Osteocyte (in vitro differentiated cells): Measurements from ENCODE around the gene TRAPPC4. TPM values are rescaled to one million over a fixed set of nuclear protein-coding genes. Genes with fewer than 3 reads are reported as not detected.
"Not testable (repeated sequence)": the region's sequence is repeated elsewhere in the genome, so short reads cannot be mapped to it uniquely, and the experiment has no call there.

Experiments
- DNase-seq: peaks from one replicate; pipeline ENCODE4 v3.0.0; 2021; ENCODE audit warnings: mixed read lengths; ENCODE audit not compliant: unreplicated experiment; ENCODE audit errors: extremely low spot score
- H3K27ac Mint-ChIP-seq: one replicate; pipeline ENCODE4 v1.8.0; 2021; ENCODE audit warnings: mild to moderate bottlenecking, mixed read lengths; ENCODE audit not compliant: unreplicated experiment
- H3K27me3 Mint-ChIP-seq: one replicate; pipeline ENCODE4 v1.8.0; 2021; ENCODE audit warnings: mixed read lengths; ENCODE audit not compliant: unreplicated experiment
- H3K36me3 Mint-ChIP-seq: one replicate; pipeline ENCODE4 v1.8.0; 2021; ENCODE audit warnings: mixed read lengths; ENCODE audit not compliant: unreplicated experiment
- H3K4me1 Mint-ChIP-seq: one replicate; pipeline ENCODE4 v1.8.0; 2021; ENCODE audit warnings: mixed read lengths; ENCODE audit not compliant: unreplicated experiment
- H3K4me3 Mint-ChIP-seq: one replicate; pipeline ENCODE4 v1.8.0; 2021; ENCODE audit warnings: mild to moderate bottlenecking, moderate library complexity, mixed read lengths; ENCODE audit not compliant: unreplicated experiment
- H3K9me3 Mint-ChIP-seq: one replicate; pipeline ENCODE4 v1.8.0; 2021; ENCODE audit warnings: mixed read lengths; ENCODE audit not compliant: unreplicated experiment
- CTCF ChIP-seq: fragments of 200-600 bp; sonication (generic); IDR thresholded peaks from 2 replicates; pipeline ENCODE4 v1.5.0; 2021; ENCODE audit warnings: antibody characterized with exemption, mild to moderate bottlenecking, moderate library complexity
- total RNA-seq: library from RNA; stranded (reverse); gene quantifications from 2 replicates; pipeline ENCODE4 v1.2.1, GENCODE V29; 2021

TRAPPC4 gene
- total RNA-seq, 1 donor from 2014 or later, result 75.3 TPM

GRCh38 chr11:118979434-118979833 is 39.1 kb upstream of the TRAPPC4 start:
- Mint-ChIP-seq H3K27ac (no peak overlapping the region), H3K36me3 (no peaks in the 10 kb centered on the region), H3K4me3 (no peak overlapping the region), H3K27me3 (peaks cover 26% of the 10 kb centered on the region), H3K9me3 (no peaks in the 10 kb centered on the region), H3K4me1 (no peaks in the 10 kb centered on the region)
- no peak for DNase-seq
- no peak for TF ChIP-seq CTCF

GRCh38 chr11:118980191-118980881 is 38.2 kb upstream of the TRAPPC4 start:
- H3K9me3 Mint-ChIP-seq, result no peaks in the 10 kb centered on the region
- DNase-seq, result no peak
- H3K27ac Mint-ChIP-seq, result no peak overlapping the region
- no peaks in the 10 kb centered on the region for H3K36me3 Mint-ChIP-seq
- H3K27me3 Mint-ChIP-seq, result peaks cover 19% of the 10 kb centered on the region
- H3K4me3 Mint-ChIP-seq, result no peak overlapping the region
- TF ChIP-seq CTCF, result no peak
- H3K4me1 Mint-ChIP-seq, result peaks cover 2% of the 10 kb centered on the region

GRCh38 chr11:118984337-118984736 is 34.2 kb upstream of the TRAPPC4 start:
- H3K36me3 Mint-ChIP-seq, H3K4me1 Mint-ChIP-seq, H3K27me3 Mint-ChIP-seq, H3K27ac Mint-ChIP-seq, H3K4me3 Mint-ChIP-seq, H3K9me3 Mint-ChIP-seq, DNase-seq: not testable (repeated sequence)

GRCh38 chr11:118984825-118985224 is 33.7 kb upstream of the TRAPPC4 start:
- peaks cover 2% of the 10 kb centered on the region for H3K4me1 Mint-ChIP-seq
- no peak for TF ChIP-seq CTCF
- peaks cover under 1% of the 10 kb centered on the region for H3K27me3 Mint-ChIP-seq
- H3K4me3 Mint-ChIP-seq, result no peak overlapping the region
- no peaks in the 10 kb centered on the region for H3K9me3 Mint-ChIP-seq
- no peak overlapping the region for H3K27ac Mint-ChIP-seq
- no peaks in the 10 kb centered on the region for H3K36me3 Mint-ChIP-seq
- DNase-seq, result no peak

- no peaks in the 10 kb centered on the region for H3K27me3 Mint-ChIP-seq
- no peak for DNase-seq
- H3K27ac Mint-ChIP-seq, result no peak overlapping the region
- H3K36me3 Mint-ChIP-seq, result no peaks in the 10 kb centered on the region
- no peak for TF ChIP-seq CTCF
- peaks cover 2% of the 10 kb centered on the region for H3K4me1 Mint-ChIP-seq
- H3K4me3 Mint-ChIP-seq, result no peak overlapping the region
- H3K9me3 Mint-ChIP-seq, result no peaks in the 10 kb centered on the region
These were observed 30.3 kb upstream of the TRAPPC4 start for GRCh38 chr11:118988280-118988679.

GRCh38 chr11:118991486-118992038 is 27.0 kb upstream of the TRAPPC4 start:
- not testable (repeated sequence) for H3K9me3 Mint-ChIP-seq, DNase-seq, H3K4me3 Mint-ChIP-seq, H3K36me3 Mint-ChIP-seq, H3K27me3 Mint-ChIP-seq, H3K27ac Mint-ChIP-seq, H3K4me1 Mint-ChIP-seq
